ENCODE measurements around the gene IGF2BP2. TPM values are rescaled to one million over a fixed set of nuclear protein-coding genes. Genes with fewer than 3 reads are reported as not detected.

The IGF2BP2 gene
- total and polyA plus RNA-seq, 2 of the 8 experiments (the other 6 are each of a cell fraction or from before 2014, with no cell fraction given), result 7.4 to 121 TPM

DNA sequence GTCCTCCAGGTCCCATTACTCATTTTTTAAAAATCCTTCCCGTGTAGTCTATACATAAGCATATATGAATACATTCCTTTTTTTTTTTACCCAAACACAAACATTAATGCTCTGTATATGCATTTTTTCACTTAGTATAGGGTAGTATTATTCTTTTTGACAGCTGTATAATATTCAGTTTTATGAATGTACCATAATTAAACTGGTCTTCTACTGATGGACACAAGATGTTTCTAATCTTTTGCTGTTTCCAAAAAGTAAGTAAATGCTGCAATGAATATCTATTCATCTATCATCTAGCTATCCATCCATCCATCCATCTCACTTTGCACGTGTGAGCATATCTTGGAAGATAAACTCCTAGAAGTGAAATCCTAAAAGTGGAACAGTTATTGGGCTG, 110.8 kb downstream of the IGF2BP2 start:
- H3K4me1 ChIP-seq (replicated peaks in 1 of 4; ENCODE audit: control insufficient read depth in 3 of 4, insufficient read depth in 4 of 4, low read length in 3 of 4), result peaks cover 16 to 43% (median 28%) of the 10 kb centered on the region in 4 experiments
- no peaks in the 10 kb centered on the region; the same call in 1 of the 2 replicates for H3K23me2 ChIP-seq (ENCODE audit: low read depth, low read length)
- no peak overlapping the region for H2BK15ac ChIP-seq (ENCODE audit: low read length)
- no peak overlapping the region for H3K27ac ChIP-seq (ENCODE audit: low read depth, low read length)
- WGBS, 2 experiments (ENCODE audit: extremely low coverage in 1 of 2, insufficient coverage in 1 of 2, insufficient read length in 1 of 2, insufficient replicate concordance in 2 of 2, low coverage in 1 of 2, low lambda C conversion rate in 2 of 2, missing lambda C conversion rate in 1 of 2), result 90% methylated on average over 2 of the region's 2 CpGs; no CpG with 5 or more reads in 1 of the 2 experiments
- H2BK5ac ChIP-seq (ENCODE audit: low read depth, low read length), result no peak overlapping the region
- no peaks in the 10 kb centered on the region; a peak in 1 of 8 replicates for H3K36me3 ChIP-seq (ENCODE audit: control insufficient read depth in 2 of 4, insufficient read depth in 4 of 4, low read length in 3 of 4)
- H3K14ac ChIP-seq (ENCODE audit: insufficient read length), result no peak overlapping the region
- H2BK120ac ChIP-seq (replicated peaks; ENCODE audit: low read depth, low read length), result no peak overlapping the region
- no peak overlapping the region for H2BK12ac ChIP-seq (ENCODE audit: low read depth, low read length)
- FAIRE-seq (no peak), DNase-seq (ENCODE audit: low read depth in 1 of 2, low spot score in 2 of 2) (no peak)
- H3K4me2 ChIP-seq (ENCODE audit: insufficient read depth in 1 of 2, low read depth in 2 of 2, low read length in 2 of 2), result no peak overlapping the region; a peak in 1 of 4 replicates
- H3K23ac ChIP-seq (ENCODE audit: insufficient read length), result no peak overlapping the region
- H4K91ac ChIP-seq (replicated peaks; ENCODE audit: insufficient read length, low read length), result no peak overlapping the region
- no peak overlapping the region for H2AFZ ChIP-seq (ENCODE audit: low read length)
- H3K79me1 ChIP-seq (ENCODE audit: low read depth, low read length), result peaks cover 25% of the 10 kb centered on the region
- H3K4ac ChIP-seq (replicated peaks; ENCODE audit: insufficient read length, low read depth, low read length), result no peak overlapping the region
- H4K8ac ChIP-seq (ENCODE audit: extremely low read depth, insufficient read depth, low read length), result no peak overlapping the region
- H3K27me3 ChIP-seq (replicated peaks in 1 of 4; ENCODE audit: control insufficient read depth in 3 of 4, extremely low read depth in 1 of 4, insufficient read depth in 3 of 4, low read length in 3 of 4), result no peaks in the 10 kb centered on the region
- no peak overlapping the region for H2AK5ac ChIP-seq (ENCODE audit: low read depth, low read length)
- POLR2A ChIA-PET (ENCODE audit: partially characterized antibody), result interaction anchor here (0.9 kb wide), 1 partner anchor 223 kb away, joined by 3 read pairs; the partner anchor contains the start of gene TRA2B
- H4K5ac ChIP-seq (ENCODE audit: insufficient read length, low read depth, low read length), result no peak overlapping the region
- peaks cover 11 to 19% of the 10 kb centered on the region in 2 experiments for H4K20me1 ChIP-seq (replicated peaks in 1 of 2; ENCODE audit: control insufficient read depth in 1 of 2, insufficient read depth in 2 of 2, low read length in 2 of 2)
- H2BK20ac ChIP-seq (ENCODE audit: low read length), result no peak overlapping the region
- H3K4me3 ChIP-seq (ENCODE audit: extremely low read depth in 1 of 4, insufficient read depth in 2 of 4, low read depth in 3 of 4, low read length in 4 of 4), result no peak overlapping the region
- no peak overlapping the region for H3K18ac ChIP-seq (ENCODE audit: extremely low read depth, low read length)
- no peak overlapping the region for H3K56ac ChIP-seq (replicated peaks; ENCODE audit: insufficient read length, low read depth, low read length)
- H3K79me2 ChIP-seq (ENCODE audit: control insufficient read depth in 1 of 2, insufficient read depth in 2 of 2, low read length in 2 of 2), result peaks cover 14 to 97% of the 10 kb centered on the region in 2 experiments
- no peaks in the 10 kb centered on the region for H3K9me3 ChIP-seq (ENCODE audit: insufficient read depth in 2 of 2, low read depth in 1 of 2, low read length in 1 of 2)
- H3K9ac ChIP-seq (replicated peaks in 1 of 4; ENCODE audit: extremely low read depth in 1 of 4, low read depth in 3 of 4, low read length in 3 of 4), result no peak overlapping the region
- CTCF ChIA-PET (ENCODE audit: partially characterized antibody), result interaction anchor here (0.8 to 3.3 kb wide), 4 partner anchors 18 to 53 kb away, joined by 3 to 14 read pairs (median 4); no protein-coding TSS in a partner anchor
- TF ChIP-seq SUZ12 (IDR thresholded peaks at IDR 0.05; ENCODE audit: low read length) (no peak), RFX5 (IDR thresholded peaks at IDR 0.05; ENCODE audit: borderline replicate concordance, low read depth, low read length) (no peak), POLR2AphosphoS5 (IDR thresholded peaks at IDR 0.05; ENCODE audit: low read depth, low read length) (no peak), MAFK (IDR thresholded peaks at IDR 0.05; ENCODE audit: low read depth, low read length) (no peak), SP4 (IDR thresholded peaks at IDR 0.05; ENCODE audit: low read length) (no peak), RXRA (IDR thresholded peaks at IDR 0.05; ENCODE audit: insufficient read depth, low read depth, low read length) (no peak), BACH1 (IDR thresholded peaks at IDR 0.05; ENCODE audit: low read length) (no peak), KDM4A (IDR thresholded peaks at IDR 0.05; ENCODE audit: low read depth, low read length, severe bottlenecking) (no peak), ATF2 (IDR thresholded peaks at IDR 0.05; ENCODE audit: low read length) (no peak), ZNF274 (IDR thresholded peaks at IDR 0.05; ENCODE audit: borderline replicate concordance, extremely low read depth, low read length) (no peak), PHF8 (conservative IDR thresholded peaks at IDR 0.05; ENCODE audit: low read depth, low read length) (no peak), TEAD4 (IDR thresholded peaks at IDR 0.05; ENCODE audit: low read depth, low read length) (no peak)

Data from H1 (cell line).